Kidney (tissue), 14 donors: ENCODE data around the gene PSMA3. TPM values are rescaled to one million over a fixed set of nuclear protein-coding genes. Genes with fewer than 3 reads are reported as not detected.

Experiments
- DNase-seq, 5 donors: peaks; one replicate each; pipeline ENCODE4 v3.0.0-alpha.2; 2013 to 2020
- FAIRE-seq: peaks from 2 replicates; lab custom pipeline; 2012; peaks lifted over from hg19 to GRCh38; lab: Jason Lieb, UNC
- H3K27ac ChIP-seq, 2 donors: one replicate each; pipeline ENCODE4 v1.7.0; 2013; ENCODE audit warnings: low read depth in 2 of 2, low read length in 2 of 2, inconsistent platforms in 1 of 2
- H3K27me3 ChIP-seq: one replicate; pipeline ENCODE4 v1.7.1; 2013; ENCODE audit warnings: low read length, inconsistent platforms; ENCODE audit not compliant: control insufficient read depth, insufficient read depth
- H3K36me3 ChIP-seq, 3 donors: one replicate each; pipeline versions ENCODE4 v1.7.0 to v1.7.1; 2013; ENCODE audit warnings: low read length in 3 of 3, control low read depth in 1 of 3, inconsistent platforms in 1 of 3; ENCODE audit not compliant: insufficient read depth in 3 of 3, control insufficient read depth in 2 of 3
- H3K4me1 ChIP-seq, 3 donors: one replicate each; pipeline versions ENCODE4 v1.7.0 to v1.7.1; 2013; ENCODE audit warnings: low read length in 3 of 3, inconsistent platforms in 1 of 3, low read depth in 1 of 3; ENCODE audit not compliant: control insufficient read depth in 2 of 3, insufficient read depth in 2 of 3
- H3K4me3 ChIP-seq, 3 donors: one replicate each; pipeline versions ENCODE4 v1.7.0 to v1.8.1; 2013; ENCODE audit warnings: low read length in 3 of 3, control low read depth in 1 of 3, inconsistent platforms in 1 of 3
- H3K9ac ChIP-seq, 3 donors: one replicate each; pipeline versions ENCODE4 v1.7.0 to v1.7.1; 2013; ENCODE audit warnings: low read length in 3 of 3, control low read depth in 1 of 3, inconsistent platforms in 1 of 3
- H3K9me3 ChIP-seq, 3 donors: one replicate each; pipeline versions ENCODE4 v1.7.0 to v1.7.1; 2013; ENCODE audit warnings: low read length in 3 of 3, control low read depth in 1 of 3, inconsistent platforms in 1 of 3; ENCODE audit not compliant: control insufficient read depth in 2 of 3, insufficient read depth in 1 of 3
- intact Hi-C: fragments of 100-400 bp; cut with DNase I; formaldehyde crosslinking; loops from one replicate; pipeline ENCODE4 v1.11.1; 2022
- polyA plus RNA-seq: library from polyadenylated mRNA; stranded (reverse); fragments of 350-450 nt; fragmentation: Illumina TruSeq; extraction: RNeasy Lipid Tissue Mini Kit (QIAGEN cat#74804); gene quantifications from one replicate; pipeline ENCODE4 v1.2.3, GENCODE V29; 2014; ENCODE audit warnings: low read depth, low replicate concordance; ENCODE audit not compliant: insufficient read depth
- total RNA-seq: library from RNA; stranded (reverse); fragmentation: NEBNext Ultra II Directional; extraction: Animal tissue kit (Norgen Biotek cat#: 25700); gene quantifications from one replicate; pipeline ENCODE4 v1.2.1, GENCODE V29; 2021
- TF ChIP-seq, protein P1 (sequence below): IDR thresholded peaks from 3 replicates; pipeline ENCODE4 v1.5.1; 2012; ENCODE audit warnings: mild to moderate bottlenecking, moderate library complexity, borderline replicate concordance; ENCODE audit not compliant: insufficient read depth; ENCODE audit errors: extremely low read depth
- donor health status: control.
- donor health status: control.
- donor health status: control.
- donor health status: control.
- donor health status: control.
- donor health status: DM: yes; HTN: yes; CAD: no.
- donor health status: Normal renal cell carcinoma (clear cell type).

The PSMA3 gene
- total and polyA plus RNA-seq, 2 donors from 2014 or later, result 151 to 164 TPM

DNA sequence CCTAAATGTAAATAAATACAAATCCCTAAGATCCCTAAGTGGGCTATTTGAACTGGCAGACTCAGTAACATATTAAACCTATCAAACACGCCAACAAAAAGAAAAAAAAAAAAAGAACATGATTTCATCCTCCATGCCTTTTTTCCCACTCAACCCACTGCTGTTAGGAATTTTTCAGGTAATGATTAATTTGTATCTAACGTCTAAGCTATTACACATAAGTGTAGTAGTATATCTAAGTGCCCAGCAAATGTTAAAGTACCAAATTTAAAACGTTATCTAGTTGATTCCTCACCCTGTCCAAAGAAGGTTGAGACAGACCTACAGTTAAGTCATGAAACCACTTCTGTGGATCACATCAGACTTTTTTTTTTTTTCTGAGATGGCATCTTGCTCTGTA, 37.3 kb downstream of the PSMA3 start:
- peak overlapping the region in 1 of 3 donors; percentile 15 for H3K9ac ChIP-seq
- peak overlapping the region; percentile 58 to 92 for H3K27ac ChIP-seq
- H3K36me3 ChIP-seq, result peaks cover 11 to 19% (median 15%) of the 10 kb centered on the region in 3 donors
- no peaks in the 10 kb centered on the region for H3K9me3 ChIP-seq
- TF ChIP-seq, protein P1, sequence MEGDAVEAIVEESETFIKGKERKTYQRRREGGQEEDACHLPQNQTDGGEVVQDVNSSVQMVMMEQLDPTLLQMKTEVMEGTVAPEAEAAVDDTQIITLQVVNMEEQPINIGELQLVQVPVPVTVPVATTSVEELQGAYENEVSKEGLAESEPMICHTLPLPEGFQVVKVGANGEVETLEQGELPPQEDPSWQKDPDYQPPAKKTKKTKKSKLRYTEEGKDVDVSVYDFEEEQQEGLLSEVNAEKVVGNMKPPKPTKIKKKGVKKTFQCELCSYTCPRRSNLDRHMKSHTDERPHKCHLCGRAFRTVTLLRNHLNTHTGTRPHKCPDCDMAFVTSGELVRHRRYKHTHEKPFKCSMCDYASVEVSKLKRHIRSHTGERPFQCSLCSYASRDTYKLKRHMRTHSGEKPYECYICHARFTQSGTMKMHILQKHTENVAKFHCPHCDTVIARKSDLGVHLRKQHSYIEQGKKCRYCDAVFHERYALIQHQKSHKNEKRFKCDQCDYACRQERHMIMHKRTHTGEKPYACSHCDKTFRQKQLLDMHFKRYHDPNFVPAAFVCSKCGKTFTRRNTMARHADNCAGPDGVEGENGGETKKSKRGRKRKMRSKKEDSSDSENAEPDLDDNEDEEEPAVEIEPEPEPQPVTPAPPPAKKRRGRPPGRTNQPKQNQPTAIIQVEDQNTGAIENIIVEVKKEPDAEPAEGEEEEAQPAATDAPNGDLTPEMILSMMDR, result no peak
- intact Hi-C loops, result no loop called here
- H3K4me1 ChIP-seq, result peaks cover 0 to 23% (median 10%) of the 10 kb centered on the region in 3 donors
- FAIRE-seq (no peak), DNase-seq (no peak)
- H3K27me3 ChIP-seq, result no peaks in the 10 kb centered on the region
- no peak overlapping the region for H3K4me3 ChIP-seq

DNA sequence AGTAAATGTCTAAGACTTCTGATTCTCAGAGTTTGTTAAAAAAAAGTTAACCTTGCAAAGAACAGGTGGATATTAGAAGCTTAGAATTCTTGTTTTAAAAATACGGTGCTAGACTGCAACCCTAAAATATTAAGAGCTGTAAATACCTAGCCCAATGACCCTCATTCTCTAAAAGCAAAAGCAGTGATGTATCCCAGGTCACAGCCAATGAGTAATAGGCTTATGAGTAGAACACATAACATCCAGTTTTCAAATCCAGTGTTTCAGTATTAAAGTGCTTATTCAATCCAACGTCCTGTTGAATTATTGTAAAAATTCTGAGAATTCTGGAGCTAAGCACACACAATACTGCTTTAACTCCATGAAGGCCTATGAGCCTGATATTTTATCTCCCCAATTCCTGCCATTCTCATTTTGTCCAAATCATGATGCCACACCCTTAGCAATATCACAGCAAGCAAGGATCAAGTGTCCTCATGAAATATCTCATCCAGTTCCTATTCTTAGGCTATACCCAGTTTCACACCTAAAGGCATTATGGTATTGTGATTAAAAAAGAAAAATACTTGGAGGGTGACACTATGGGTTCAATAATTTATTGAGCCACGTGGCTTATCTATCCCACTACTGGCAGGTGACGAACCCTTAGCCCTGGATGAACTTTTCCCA, 38.4 kb downstream of the PSMA3 start:
- peak overlapping the region in 1 of 2 donors; percentile 13 for H3K27ac ChIP-seq
- no peaks in the 10 kb centered on the region for H3K9me3 ChIP-seq
- intact Hi-C loops, result no loop called here
- TF ChIP-seq, protein P1, result no peak
- no peak overlapping the region for H3K9ac ChIP-seq
- FAIRE-seq, result no peak
- peaks cover 12 to 16% (median 15%) of the 10 kb centered on the region in 3 donors for H3K36me3 ChIP-seq
- peaks cover 0 to 30% (median 10%) of the 10 kb centered on the region in 3 donors for H3K4me1 ChIP-seq
- H3K27me3 ChIP-seq, result no peaks in the 10 kb centered on the region
- no peak overlapping the region for H3K4me3 ChIP-seq
- no peak for DNase-seq

DNA sequence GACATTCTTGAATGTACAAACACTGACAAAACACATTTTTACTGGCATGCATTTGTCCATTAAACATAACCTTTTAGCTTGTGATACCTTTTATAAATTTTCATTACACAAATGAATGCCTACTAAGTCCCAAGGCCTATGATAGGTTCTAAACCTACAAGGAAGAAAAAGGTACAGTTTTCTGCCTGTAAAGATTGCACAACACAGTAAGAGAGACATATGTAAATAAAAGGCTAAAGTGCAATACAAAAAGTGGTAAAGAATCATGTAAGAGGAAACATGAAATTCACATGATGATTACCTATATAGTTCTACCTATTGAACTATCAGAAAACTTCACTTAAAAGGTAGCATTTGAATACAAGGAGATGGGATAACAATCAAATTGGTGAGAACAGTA, 39.1 kb downstream of the PSMA3 start:
- Histone ChIP-seq H3K27me3 (no peaks in the 10 kb centered on the region), H3K9ac (no peak overlapping the region), H3K9me3 (no peaks in the 10 kb centered on the region), H3K27ac (no peak overlapping the region), H3K4me3 (no peak overlapping the region), H3K36me3 (peaks cover 12 to 21% (median 15%) of the 10 kb centered on the region in 3 donors), H3K4me1 (peaks cover 0 to 30% (median 10%) of the 10 kb centered on the region in 3 donors)
- DNase-seq (no peak), FAIRE-seq (no peak)
- TF ChIP-seq, protein P1, result no peak
- intact Hi-C loops, result no loop called here

DNA sequence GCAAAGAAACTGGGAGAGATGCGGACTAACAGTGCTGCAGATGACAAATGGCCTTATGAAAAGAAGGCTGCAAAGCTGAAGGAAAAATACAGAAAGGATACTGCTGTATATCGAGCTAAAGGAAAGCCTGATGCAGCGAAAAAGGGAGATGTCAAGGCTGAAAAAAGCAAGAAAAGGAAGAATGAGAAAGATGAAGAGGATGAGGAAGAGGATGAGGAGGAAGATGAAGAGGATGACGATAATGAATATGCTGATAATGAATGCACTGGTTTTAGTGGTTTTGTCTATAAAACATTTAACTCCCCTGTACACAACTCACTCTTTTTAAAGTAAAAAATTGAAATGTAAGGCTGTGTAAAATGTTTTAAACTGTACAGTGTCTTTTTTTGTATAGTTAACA, 40.5 kb downstream of the PSMA3 start:
- Histone ChIP-seq H3K27ac (no peak overlapping the region), H3K27me3 (no peaks in the 10 kb centered on the region), H3K36me3 (peaks cover 12 to 35% (median 17%) of the 10 kb centered on the region in 3 donors), H3K4me3 (no peak overlapping the region), H3K4me1 (peaks cover 0 to 26% (median 10%) of the 10 kb centered on the region in 3 donors), H3K9me3 (no peaks in the 10 kb centered on the region), H3K9ac (no peak overlapping the region)
- DNase-seq (no peak), FAIRE-seq (no peak)
- intact Hi-C loops, result no loop called here
- TF ChIP-seq, protein P1, result no peak
